ENCODE measurements around the gene PAK1. TPM values are rescaled to one million over a fixed set of nuclear protein-coding genes. Genes with fewer than 3 reads are reported as not detected.

The PAK1 gene
- total and polyA plus RNA-seq, 10 of the 15 experiments (the other 5 are each of a cell fraction or from before 2014, with no cell fraction given), result 43.8 to 321 (median 110) TPM

- no peak for TF ChIP-seq ZNF687 (IDR thresholded peaks at IDR 0.05)
- TF ChIP-seq, protein P1, sequence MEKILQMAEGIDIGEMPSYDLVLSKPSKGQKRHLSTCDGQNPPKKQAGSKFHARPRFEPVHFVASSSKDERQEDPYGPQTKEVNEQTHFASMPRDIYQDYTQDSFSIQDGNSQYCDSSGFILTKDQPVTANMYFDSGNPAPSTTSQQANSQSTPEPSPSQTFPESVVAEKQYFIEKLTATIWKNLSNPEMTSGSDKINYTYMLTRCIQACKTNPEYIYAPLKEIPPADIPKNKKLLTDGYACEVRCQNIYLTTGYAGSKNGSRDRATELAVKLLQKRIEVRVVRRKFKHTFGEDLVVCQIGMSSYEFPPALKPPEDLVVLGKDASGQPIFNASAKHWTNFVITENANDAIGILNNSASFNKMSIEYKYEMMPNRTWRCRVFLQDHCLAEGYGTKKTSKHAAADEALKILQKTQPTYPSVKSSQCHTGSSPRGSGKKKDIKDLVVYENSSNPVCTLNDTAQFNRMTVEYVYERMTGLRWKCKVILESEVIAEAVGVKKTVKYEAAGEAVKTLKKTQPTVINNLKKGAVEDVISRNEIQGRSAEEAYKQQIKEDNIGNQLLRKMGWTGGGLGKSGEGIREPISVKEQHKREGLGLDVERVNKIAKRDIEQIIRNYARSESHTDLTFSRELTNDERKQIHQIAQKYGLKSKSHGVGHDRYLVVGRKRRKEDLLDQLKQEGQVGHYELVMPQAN (conservative IDR thresholded peaks at IDR 0.05), result no peak
- no peak for TF ChIP-seq ZNF207 (IDR thresholded peaks at IDR 0.05; ENCODE audit: borderline replicate concordance)
- TF ChIP-seq EZH2 (IDR thresholded peaks at IDR 0.05; ENCODE audit: borderline replicate concordance, control insufficient read depth, low read depth, low read length), result no peak
- TF ChIP-seq SRF (IDR thresholded peaks at IDR 0.05; ENCODE audit: low read depth in 2 of 2, low read length in 2 of 2), result no peak
- no peak for TF ChIP-seq SIN3A (IDR thresholded peaks at IDR 0.05; ENCODE audit: low read depth, low read length)
- TF ChIP-seq GABPA (IDR thresholded peaks at IDR 0.05; ENCODE audit: low read depth), result no peak
- TF ChIP-seq, protein P2, sequence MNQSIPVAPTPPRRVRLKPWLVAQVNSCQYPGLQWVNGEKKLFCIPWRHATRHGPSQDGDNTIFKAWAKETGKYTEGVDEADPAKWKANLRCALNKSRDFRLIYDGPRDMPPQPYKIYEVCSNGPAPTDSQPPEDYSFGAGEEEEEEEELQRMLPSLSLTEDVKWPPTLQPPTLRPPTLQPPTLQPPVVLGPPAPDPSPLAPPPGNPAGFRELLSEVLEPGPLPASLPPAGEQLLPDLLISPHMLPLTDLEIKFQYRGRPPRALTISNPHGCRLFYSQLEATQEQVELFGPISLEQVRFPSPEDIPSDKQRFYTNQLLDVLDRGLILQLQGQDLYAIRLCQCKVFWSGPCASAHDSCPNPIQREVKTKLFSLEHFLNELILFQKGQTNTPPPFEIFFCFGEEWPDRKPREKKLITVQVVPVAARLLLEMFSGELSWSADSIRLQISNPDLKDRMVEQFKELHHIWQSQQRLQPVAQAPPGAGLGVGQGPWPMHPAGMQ (IDR thresholded peaks at IDR 0.05; ENCODE audit: borderline replicate concordance), result no peak
- no peak for TF ChIP-seq ZNF24 (IDR thresholded peaks at IDR 0.05)
- TF ChIP-seq IRF4 (IDR thresholded peaks at IDR 0.05; ENCODE audit: low read depth, low read length), result no peak
- TF ChIP-seq RAD51 (IDR thresholded peaks at IDR 0.05), result no peak
- no peak for TF ChIP-seq NFYA (IDR thresholded peaks at IDR 0.05; ENCODE audit: borderline replicate concordance, low read depth, low read length)
Observed at GRCh38 chr11:77372726-77373125, 101.2 kb downstream of the PAK1 start (continued).

All from GM12878 (cell line).